Ovary (tissue), 9 donors: ENCODE measurements around the gene ASB4. TPM values are rescaled to one million over a fixed set of nuclear protein-coding genes. Genes with fewer than 3 reads are reported as not detected.
"Not testable (repeated sequence)": the region's sequence is repeated elsewhere in the genome, so short reads cannot be mapped to it uniquely, and the experiment has no call there.

Experiments used
- DNase-seq, 5 donors: peaks; one replicate each; pipeline ENCODE4 v3.0.0-alpha.2; 2019 to 2020
- H3K27ac ChIP-seq, 2 donors: fragments of 200-600 bp; one replicate each; pipeline versions ENCODE4 v1.5.1 to v1.8.0; 2019 to 2022
- H3K27me3 ChIP-seq: fragments of 200-600 bp; one replicate; pipeline ENCODE4 v1.8.0; 2022
- H3K36me3 ChIP-seq: fragments of 200-600 bp; sonication (generic); one replicate; pipeline ENCODE4 v1.5.1; 2019
- H3K4me1 ChIP-seq: one replicate; pipeline ENCODE4 v1.8.1; 2013; ENCODE audit warnings: mild to moderate bottlenecking, moderate library complexity; ENCODE audit not compliant: insufficient read depth
- H3K4me3 ChIP-seq: fragments of 200-600 bp; sonication (generic); one replicate; pipeline ENCODE4 v1.5.1; 2017
- H3K9me3 ChIP-seq, 2 donors: fragments of 200-600 bp in 1 of 2; sonication (generic) in 1 of 2; one replicate each; pipeline versions ENCODE4 v1.5.1 to v1.8.1; 2013 to 2019; ENCODE audit warnings: mild to moderate bottlenecking in 1 of 2, moderate library complexity in 1 of 2
- CTCF ChIP-seq, 3 donors: fragments of 450-650 bp in 2 of 3; fragments of 200-600 bp in 1 of 3; IDR thresholded peaks; one replicate each; pipeline versions ENCODE4 v1.5.1 to v1.8.0; 2016 to 2022; ENCODE audit warnings: antibody characterized with exemption in 3 of 3, mild to moderate bottlenecking in 1 of 3
- EP300 ChIP-seq: sonication (generic); formaldehyde crosslinking; IDR thresholded peaks from one replicate; pipeline ENCODE4 v1.6.1; 2017; ENCODE audit warnings: antibody characterized with exemption
- POLR2A ChIP-seq: fragments of 450-650 bp; IDR thresholded peaks from one replicate; pipeline ENCODE4 v1.6.1; 2017; ENCODE audit warnings: antibody characterized with exemption, mild to moderate bottlenecking, moderate library complexity
- WGBS, 3 donors: extraction: QIAGEN DNeasy Blood & Tissue Kit in 1 of 3; methylation state at CpG; one replicate each; pipeline versions ENCODE4 v1.1.5 to v1.1.7; 2013 to 2017; 5-methylcytosine and 5-hydroxymethylcytosine counted together
- intact Hi-C, 4 donors: fragments of 100-400 bp; cut with DNase I; formaldehyde crosslinking; loops; one replicate each; pipeline versions ENCODE4 v1.11.0 to v1.15.1; 2022 to 2023
- polyA plus RNA-seq, 2 donors: library from polyadenylated mRNA; stranded (reverse); fragments of 200-250 nt in 1 of 2; fragments of 350-450 nt in 1 of 2; fragmentation: Illumina TruSeq in 1 of 2; extraction: RNeasy Lipid Tissue Mini Kit (QIAGEN cat#74804) in 1 of 2; gene quantifications; one replicate each; pipeline ENCODE4 v1.2.3, GENCODE V29; 2013 to 2014
- total RNA-seq, 7 donors: library from RNA; depleted of rRNA in 2 of 7; stranded (reverse); fragments of >200 nt in 2 of 7; fragmentation: NEBNext Ultra II Directional in 3 of 7; extraction: Animal tissue kit (Norgen Biotek cat#: 25700) in 3 of 7; gene quantifications; one replicate each; pipeline versions ENCODE4 v1.1.0 to v1.2.4, GENCODE V29; 2016 to 2023
- donor health status: DM: no; HTN: no; CAD: no; lungs with moderate emphysema.
- donor health status: DM: no; HTN: no; CAD: no.
- donor health status: Bipolar disorder and iron deficiency.
- donor health status: DM: yes; HTN: yes; CAD: no.
- donor health status: DM: no; HTN: no; CAD: no.
- donor health status: DM: yes; HTN: yes; CAD: no.

Gene ASB4
- total and polyA plus RNA-seq, 9 donors, result 0.11 to 2.0 (median 0.24) TPM

- no peak for DNase-seq
- H3K27me3 ChIP-seq, result no peaks in the 10 kb centered on the region
- TF ChIP-seq EP300 (no peak), POLR2A (no peak), CTCF (IDR thresholded peaks at IDR 0.05) (no peak)
- H3K9me3 ChIP-seq, result no peaks in the 10 kb centered on the region
- intact Hi-C loops, result loop anchor here in 1 of 4 donors (5.0 kb wide), 1 partner anchor 471 kb away; no protein-coding TSS in a partner anchor
- H3K36me3 ChIP-seq, result no peaks in the 10 kb centered on the region
- H3K27ac ChIP-seq, result no peak overlapping the region
- no peak overlapping the region for H3K4me3 ChIP-seq
- no peaks in the 10 kb centered on the region for H3K4me1 ChIP-seq
- 79 to 83% (median 79%) methylated on average over 6 of the region's 6 CpGs for WGBS, 3 donors
Measured at GRCh38 chr7:95503271-95504131, 17.8 kb downstream of the ASB4 start.

GRCh38 chr7:95504132-95504588 lies 18.4 kb downstream of the ASB4 start:
- not testable (repeated sequence) for H3K4me1 ChIP-seq, H3K4me3 ChIP-seq, H3K27ac ChIP-seq, DNase-seq, H3K36me3 ChIP-seq, H3K9me3 ChIP-seq, H3K27me3 ChIP-seq
- intact Hi-C loops, result loop anchor here in 1 of 4 donors (5.0 kb wide), 1 partner anchor 472 kb away; no protein-coding TSS in a partner anchor
- 90 to 93% (median 92%) methylated on average over 7 of the region's 7 CpGs for WGBS, 3 donors

DNA sequence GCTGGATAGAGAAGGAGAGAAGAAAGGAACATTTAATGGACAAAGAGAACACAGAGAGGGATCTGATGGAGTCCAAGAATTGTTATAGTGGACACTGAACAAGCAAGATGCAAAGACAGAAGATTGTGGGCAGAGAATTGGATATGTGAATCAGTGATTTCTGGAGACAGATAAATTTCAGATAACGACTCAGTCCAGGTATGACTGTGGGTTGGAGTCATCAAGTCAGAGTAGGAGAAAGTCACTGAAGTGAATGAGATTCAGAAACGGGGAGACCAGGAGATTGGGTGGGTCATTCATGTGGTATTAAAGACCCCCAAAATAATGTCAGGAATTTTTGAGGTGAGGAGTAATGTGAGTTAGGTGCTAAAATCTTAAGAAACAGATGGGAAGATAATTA lies 23.0 kb downstream of the ASB4 start:
- 77 to 89% (median 81%) methylated on average over 2 of the region's 2 CpGs for WGBS, 3 donors
- no peak for TF ChIP-seq EP300
- intact Hi-C loops, result no loop called here
- Histone ChIP-seq H3K4me1 (no peaks in the 10 kb centered on the region), H3K27me3 (no peaks in the 10 kb centered on the region), H3K9me3 (no peaks in the 10 kb centered on the region), H3K36me3 (no peaks in the 10 kb centered on the region), H3K4me3 (no peak overlapping the region), H3K27ac (no peak overlapping the region)
- DNase-seq, result no peak

DNA sequence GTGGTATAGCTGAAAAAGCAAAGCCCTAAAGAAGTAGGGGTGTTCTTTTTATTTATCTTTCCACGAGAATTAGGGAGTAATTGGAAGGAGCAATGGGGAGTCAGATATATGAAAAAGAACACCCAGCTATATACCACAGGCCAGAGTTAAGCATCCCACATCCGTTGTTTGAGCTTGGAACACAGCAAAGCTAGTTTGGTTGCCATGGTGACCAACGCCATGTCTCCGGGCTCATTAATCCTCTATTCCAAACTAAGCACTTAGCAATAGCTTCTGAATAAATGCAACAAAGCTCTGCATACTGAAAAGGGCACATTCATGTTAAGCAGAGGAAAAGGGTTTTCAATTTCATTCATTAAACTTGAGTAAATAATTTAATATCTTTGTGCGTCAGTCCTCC lies 23.5 kb downstream of the ASB4 start:
- Histone ChIP-seq H3K9me3 (no peaks in the 10 kb centered on the region), H3K27me3 (no peaks in the 10 kb centered on the region), H3K4me3 (no peak overlapping the region), H3K27ac (no peak overlapping the region), H3K4me1 (no peaks in the 10 kb centered on the region), H3K36me3 (no peaks in the 10 kb centered on the region)
- WGBS, 3 donors, result 29 to 43% (median 32%) methylated on average over 5 of the region's 5 CpGs
- TF ChIP-seq POLR2A (no peak), EP300 (no peak), CTCF (IDR thresholded peaks at IDR 0.05) (no peak)
- intact Hi-C loops, result no loop called here
- no peak for DNase-seq

GRCh38 chr7:95511716-95512260 lies 26.0 kb downstream of the ASB4 start:
- no peak overlapping the region for H3K27ac ChIP-seq
- H3K4me1 ChIP-seq, result no peaks in the 10 kb centered on the region
- no peaks in the 10 kb centered on the region for H3K27me3 ChIP-seq
- no peaks in the 10 kb centered on the region for H3K9me3 ChIP-seq
- H3K4me3 ChIP-seq, result no peak overlapping the region
- intact Hi-C loops, result loop anchor here (5.0 kb wide), 2 partner anchors 176 to 181 kb away; no protein-coding TSS in a partner anchor
- TF ChIP-seq EP300, result no peak
- TF ChIP-seq CTCF (IDR thresholded peaks at IDR 0.05), result peak; percentile 57 to 87 (median 73)
- 24 to 31% (median 26%) methylated on average over 6 of the region's 6 CpGs for WGBS, 3 donors
- peak; percentile 58 to 82 (median 60) for DNase-seq
- H3K36me3 ChIP-seq, result no peaks in the 10 kb centered on the region
